GM08714 (cell line): ENCODE results near the gene YBX1.

ENCODE experiments used
- H3K4me3 ChIP-seq: fragments of 200-500 bp; sonication (Bioruptor generic); 2 replicates; pipeline ENCODE4 v1.5.1; 2014; ENCODE audit warnings: mild to moderate bottlenecking, low read length, inconsistent platforms
- ZNF274 ChIP-seq: IDR thresholded peaks from 2 replicates; pipeline ENCODE4 v1.6.1; 2012; ENCODE audit warnings: mild to moderate bottlenecking, low read depth, low read length

YBX1 gene

GRCh38 chr1:42736152-42736551 lies 53.9 kb downstream of the YBX1 start:
- TF ChIP-seq ZNF274 = no peak
- H3K4me3 ChIP-seq = no peak overlapping the region

GRCh38 chr1:42736571-42737200 lies 54.5 kb downstream of the YBX1 start:
- no peak overlapping the region for H3K4me3 ChIP-seq
- TF ChIP-seq ZNF274 = no peak

- no peak for TF ChIP-seq ZNF274
Observed at GRCh38 chr1:42737257-42737656, 55.0 kb downstream of the YBX1 start.

GRCh38 chr1:42737986-42738677 lies 55.9 kb downstream of the YBX1 start:
- TF ChIP-seq ZNF274 = no peak
- no peak overlapping the region for H3K4me3 ChIP-seq

More at GRCh38 chr1:42737257-42737656, 55.0 kb downstream of the YBX1 start:
- no peak overlapping the region for H3K4me3 ChIP-seq

GRCh38 chr1:42738678-42739226 lies 56.5 kb downstream of the YBX1 start:
- H3K4me3 ChIP-seq = no peak overlapping the region
- no peak for TF ChIP-seq ZNF274

GRCh38 chr1:42739753-42740700 lies 57.8 kb downstream of the YBX1 start, which contains the start of gene CLDN19:
TSS of gene CLDN19 (minus strand) at chr1:42740236. CDS start at chr1:42740063, 173 bp downstream.
- no peak within 1 kb of the TSS for H3K4me3 ChIP-seq
- TF ChIP-seq ZNF274 = no peak

GRCh38 chr1:42740851-42741580 lies 58.8 kb downstream of the YBX1 start:
- no peak for TF ChIP-seq ZNF274
- no peak overlapping the region for H3K4me3 ChIP-seq

- TF ChIP-seq ZNF274 = no peak
- no peak overlapping the region for H3K4me3 ChIP-seq
Observed at GRCh38 chr1:42741706-42742105, 59.5 kb downstream of the YBX1 start.

- no peak for TF ChIP-seq ZNF274
- no peak overlapping the region for H3K4me3 ChIP-seq
Observed at GRCh38 chr1:42742141-42742540, 59.9 kb downstream of the YBX1 start.

- TF ChIP-seq ZNF274 = no peak
- H3K4me3 ChIP-seq = no peak overlapping the region
Observed at GRCh38 chr1:42742617-42743316, 60.5 kb downstream of the YBX1 start.

- H3K4me3 ChIP-seq = no peak overlapping the region
- TF ChIP-seq ZNF274 = no peak
Observed at GRCh38 chr1:42743317-42744147, 61.3 kb downstream of the YBX1 start.

GRCh38 chr1:42744148-42744413 lies 61.9 kb downstream of the YBX1 start:
- TF ChIP-seq ZNF274 = no peak
- H3K4me3 ChIP-seq = no peak overlapping the region
